HG02571 (cell line): ENCODE measurements around the gene VILL.

Source experiments
- ATAC-seq: cut with Tn5 transposase; IDR thresholded peaks from one replicate; pipeline ENCODE4 v1.9.1; 2021; ENCODE audit warnings: mild to moderate bottlenecking, moderate library complexity; ENCODE audit not compliant: unreplicated experiment

Gene VILL

DNA sequence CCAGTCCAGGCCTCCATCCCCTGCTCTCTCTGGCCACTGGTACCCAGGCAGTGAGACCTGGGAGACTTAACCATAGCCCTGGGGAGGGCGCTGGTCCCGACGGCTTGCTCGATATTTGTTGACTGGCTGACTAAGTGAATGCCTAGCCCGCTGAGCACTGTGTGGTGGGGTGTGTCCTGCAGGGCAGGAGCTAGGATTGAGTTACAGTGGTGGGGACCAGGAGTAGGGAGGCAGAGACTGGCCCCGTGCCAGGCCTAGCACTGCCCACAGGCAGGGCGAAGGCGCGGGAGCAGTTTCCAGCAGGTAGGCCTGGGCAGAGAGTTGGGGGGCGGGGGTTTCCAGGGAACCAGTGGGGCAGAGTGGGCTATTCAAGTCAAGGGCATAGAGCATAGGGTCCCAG lies at the start of gene VILL:
Gene VILL, plus strand, starts transcription at position 260 of the 400 bp plus-strand sequence. CDS start 2,887 bp downstream, outside the sequence.
- no peak for ATAC-seq

- ATAC-seq: no peak
Observed at GRCh38 chr3:37941608-37942508, 48.7 kb upstream of the VILL start.

DNA sequence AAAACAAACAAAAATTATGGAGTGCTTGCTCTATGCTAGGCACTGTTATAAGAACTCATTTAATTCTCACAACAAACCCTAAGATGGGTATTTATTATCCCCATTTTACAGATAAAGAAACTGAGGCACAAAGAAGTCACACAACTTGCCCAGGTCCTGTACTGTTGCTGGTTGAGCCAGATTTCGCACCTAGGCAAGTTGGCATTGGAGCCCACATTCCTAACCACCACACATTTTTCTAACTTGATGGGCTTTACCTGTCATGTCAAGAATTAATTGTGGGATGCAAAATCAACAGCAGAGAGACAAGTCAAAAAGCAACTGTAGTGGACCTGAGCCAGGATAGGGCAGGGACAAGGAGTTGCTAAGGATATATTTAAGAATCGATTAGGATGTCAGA lies 47.9 kb upstream of the VILL start:
- no peak for ATAC-seq

- ATAC-seq: no peak
Observed at GRCh38 chr3:37943126-37943525, 47.5 kb upstream of the VILL start.

DNA sequence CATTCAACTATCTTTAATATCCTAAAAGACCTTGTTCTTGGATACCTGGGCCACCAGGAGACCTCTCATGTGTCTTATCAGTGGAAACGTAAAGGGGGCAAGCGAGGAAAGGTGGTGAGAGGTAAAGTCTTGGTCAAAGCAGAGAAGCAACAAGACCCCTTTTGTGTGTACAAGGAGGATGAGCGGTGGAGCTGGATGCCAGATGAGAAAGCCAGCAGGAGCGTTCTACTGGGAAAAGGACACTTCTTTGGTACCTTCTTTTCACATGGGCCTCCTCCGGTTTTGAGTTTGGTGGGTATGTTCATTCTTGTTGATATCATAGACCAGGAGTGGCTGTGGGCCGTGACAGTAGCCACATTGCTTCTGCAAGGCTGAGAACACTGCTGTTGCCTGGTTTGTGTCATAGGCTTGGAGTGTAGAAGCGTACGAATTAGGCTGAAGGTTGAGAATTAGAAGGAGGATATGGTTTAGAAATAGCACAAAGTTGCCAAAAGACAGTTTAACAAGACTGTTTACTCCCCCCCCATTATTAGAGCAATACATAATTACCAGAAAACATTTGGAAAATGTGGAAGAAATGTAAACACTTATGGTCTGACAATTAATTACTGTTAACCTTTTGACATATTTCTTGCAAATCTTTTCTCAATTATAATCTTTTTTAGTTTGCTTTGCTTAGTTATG lies 46.8 kb upstream of the VILL start:
- ATAC-seq: no peak

GRCh38 chr3:37944391-37944842 lies 46.2 kb upstream of the VILL start:
- ATAC-seq: no peak

- ATAC-seq: no peak
Observed at GRCh38 chr3:37945156-37945806, 45.3 kb upstream of the VILL start.

- ATAC-seq: no peak
Observed at GRCh38 chr3:37945807-37946530, 44.6 kb upstream of the VILL start.

- no peak for ATAC-seq
Observed at GRCh38 chr3:37946531-37946889, 44.1 kb upstream of the VILL start.

- ATAC-seq: no peak
Observed at GRCh38 chr3:37949866-37950265, 40.7 kb upstream of the VILL start.

GRCh38 chr3:37952564-37952963 lies 38.0 kb upstream of the VILL start:
- ATAC-seq: no peak

- no peak for ATAC-seq
Observed at GRCh38 chr3:37953226-37953625, 37.4 kb upstream of the VILL start.

DNA sequence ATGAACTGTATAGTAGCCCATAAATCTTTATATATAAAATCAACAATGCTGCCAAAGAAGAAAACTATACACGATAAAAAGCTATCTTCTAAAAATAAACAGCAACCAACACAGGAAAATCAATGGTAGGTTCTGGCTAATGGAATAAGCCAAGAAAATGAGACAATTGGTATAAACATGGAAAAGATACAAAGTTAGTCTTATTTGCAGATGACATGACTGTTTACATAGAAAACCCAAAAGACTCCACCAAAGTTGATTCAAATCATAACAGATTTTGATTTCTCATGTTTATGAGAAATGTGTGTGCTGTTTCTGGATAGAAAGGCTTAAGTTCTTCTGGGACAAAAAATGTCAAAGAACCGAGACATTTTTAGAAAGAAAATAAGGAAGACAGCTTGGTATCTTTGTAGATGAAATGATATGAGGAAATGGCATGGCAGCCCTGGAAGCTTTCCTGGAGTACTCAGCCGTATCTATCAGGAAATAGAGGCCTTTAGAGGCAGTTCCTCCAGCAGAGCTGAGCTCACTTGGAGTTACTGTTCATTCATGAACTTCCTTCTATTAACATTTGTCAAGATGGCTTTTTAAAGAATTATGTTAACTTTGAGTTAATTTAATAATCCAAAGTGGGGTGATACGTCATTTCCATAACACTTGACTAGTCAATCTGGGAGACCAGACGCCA lies 36.7 kb upstream of the VILL start:
- ATAC-seq: no peak

DNA sequence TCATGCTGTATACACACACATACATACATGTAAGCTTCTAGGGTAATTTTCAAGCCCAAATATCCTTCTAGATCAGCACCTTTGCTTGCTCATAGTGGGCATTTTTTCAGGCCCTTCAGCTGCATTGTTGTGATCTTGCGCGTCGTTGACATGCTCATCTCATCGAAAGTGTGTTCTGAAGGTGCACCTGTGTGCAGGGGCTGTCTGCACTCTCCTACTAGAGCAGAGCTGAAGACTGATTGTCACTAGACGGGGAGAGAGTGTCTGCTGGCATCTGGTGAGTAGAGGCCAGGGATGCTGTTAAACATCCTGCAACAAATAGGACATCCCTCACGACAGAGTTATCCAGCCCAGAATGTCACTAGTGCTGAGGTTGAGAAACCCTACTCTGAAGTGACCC lies 35.7 kb upstream of the VILL start:
- ATAC-seq: no peak

GRCh38 chr3:37955918-37956707 lies 34.5 kb upstream of the VILL start:
- ATAC-seq: no peak

GRCh38 chr3:37956723-37957538 lies 33.7 kb upstream of the VILL start:
- ATAC-seq: no peak

GRCh38 chr3:37957539-37957936 lies 33.0 kb upstream of the VILL start:
- ATAC-seq: no peak

DNA sequence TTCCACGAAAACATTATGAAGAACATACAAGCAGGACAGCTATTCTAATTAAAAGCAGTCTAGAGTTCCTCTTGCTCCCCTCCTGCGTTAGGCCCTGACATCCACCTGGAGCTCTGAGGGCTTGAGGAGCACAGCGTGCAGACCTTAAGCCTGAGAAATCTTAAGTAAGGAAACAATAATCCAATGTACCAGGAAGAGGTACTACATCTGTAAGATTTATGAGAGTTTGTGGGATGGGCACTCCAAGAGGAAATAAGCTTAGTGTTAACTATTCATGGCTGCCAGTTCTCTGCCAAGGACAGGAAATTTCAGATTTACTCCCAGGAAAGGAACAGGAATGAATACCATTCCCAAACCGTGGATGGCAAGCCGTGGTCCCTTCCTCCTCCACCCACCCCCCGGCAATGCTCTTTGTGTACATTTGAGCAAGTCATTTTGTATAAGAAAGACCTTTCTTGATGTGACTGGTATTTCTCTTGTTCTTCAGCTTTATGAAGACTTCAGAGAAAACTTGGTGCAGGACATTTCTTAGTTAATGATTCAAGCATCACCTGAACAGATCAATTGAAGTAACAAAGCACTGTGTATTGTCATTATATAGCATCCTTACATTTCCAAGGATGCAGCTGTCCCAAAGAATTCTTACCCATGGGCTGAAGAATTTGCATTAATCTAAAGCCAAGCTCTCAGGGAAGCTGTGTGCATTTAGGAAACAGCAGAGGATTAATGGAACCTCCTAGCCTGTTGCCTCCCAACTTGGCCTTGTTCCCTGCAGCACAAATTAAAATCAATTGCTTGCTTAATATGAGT lies 28.8 kb upstream of the VILL start:
- no peak for ATAC-seq
